Sigmoid colon (tissue), 4 donors: ENCODE data around the gene ZMIZ1.

ENCODE experiments used
- CTCF ChIP-seq, 4 experiments: fragments of 450-650 bp in 3 of 4; fragments of 200-600 bp in 1 of 4; IDR thresholded peaks; one replicate each; pipeline ENCODE4 v1.5.1; 2016 to 2019; ENCODE audit warnings: antibody characterized with exemption in 4 of 4, mild to moderate bottlenecking in 3 of 4, moderate library complexity in 2 of 4
- EP300 ChIP-seq, 4 donors: sonication (generic); formaldehyde crosslinking; IDR thresholded peaks; one replicate each; pipeline ENCODE4 v1.6.1; 2017; ENCODE audit warnings: antibody characterized with exemption in 4 of 4
- POLR2A ChIP-seq, 2 donors: fragments of 450-650 bp; IDR thresholded peaks; one replicate each; pipeline ENCODE4 v1.6.1; 2016; ENCODE audit warnings: antibody characterized with exemption in 2 of 2, mild to moderate bottlenecking in 2 of 2, moderate library complexity in 2 of 2

GRCh38 chr10:79066411-79067240 is 2.1 kb upstream of the ZMIZ1 start:
- TF ChIP-seq CTCF (IDR thresholded peaks at IDR 0.05) (no peak), POLR2A (IDR thresholded peaks at IDR 0.05) (no peak), EP300 (IDR thresholded peaks at IDR 0.05) (no peak)
